Activated CD8-positive, alpha-beta memory T cell treated with anti-CD3 and anti-CD28 coated beads, Interleukin-2, amount 50 U/mL, for 4 hours (primary cell): ENCODE data around the gene EEFSEC.

Source experiments
- DNase-seq: peaks from one replicate; pipeline ENCODE4 v3.0.0-alpha.2; 2020

Gene EEFSEC

GRCh38 chr3:128356822-128357221 is 203.5 kb downstream of the EEFSEC start:
- no peak for DNase-seq

GRCh38 chr3:128357538-128357937 is 204.3 kb downstream of the EEFSEC start:
- no peak for DNase-seq

GRCh38 chr3:128358156-128358895 is 205.0 kb downstream of the EEFSEC start:
- DNase-seq = no peak

GRCh38 chr3:128359060-128359664 is 205.9 kb downstream of the EEFSEC start:
- no peak for DNase-seq

- DNase-seq = no peak
Measured at GRCh38 chr3:128359846-128360642, 206.8 kb downstream of the EEFSEC start.

GRCh38 chr3:128360705-128361271 is 207.5 kb downstream of the EEFSEC start:
- DNase-seq = no peak

- DNase-seq = no peak
Measured at GRCh38 chr3:128362026-128362965, 209.0 kb downstream of the EEFSEC start.

GRCh38 chr3:128364291-128364690 is 211.0 kb downstream of the EEFSEC start:
- DNase-seq = no peak

GRCh38 chr3:128364808-128365360 is 211.6 kb downstream of the EEFSEC start:
- DNase-seq = no peak

GRCh38 chr3:128366136-128366535 is 212.9 kb downstream of the EEFSEC start:
- no peak for DNase-seq

GRCh38 chr3:128366652-128367051 is 213.4 kb downstream of the EEFSEC start:
- no peak for DNase-seq

GRCh38 chr3:128367221-128367620 is 213.9 kb downstream of the EEFSEC start:
- no peak for DNase-seq

GRCh38 chr3:128367761-128368160 is 214.5 kb downstream of the EEFSEC start:
- DNase-seq = no peak

GRCh38 chr3:128368626-128369025 is 215.3 kb downstream of the EEFSEC start:
- no peak for DNase-seq

GRCh38 chr3:128369121-128369703 is 215.9 kb downstream of the EEFSEC start:
- DNase-seq = no peak

- DNase-seq = no peak
Measured at GRCh38 chr3:128369881-128370642, 216.8 kb downstream of the EEFSEC start.

GRCh38 chr3:128372281-128372680 is 219.0 kb downstream of the EEFSEC start:
- DNase-seq = no peak

GRCh38 chr3:128372707-128373533 is 219.6 kb downstream of the EEFSEC start:
- DNase-seq = no peak

GRCh38 chr3:128374746-128375445 is 221.6 kb downstream of the EEFSEC start:
- no peak for DNase-seq
